ENCODE results near the gene RFX4.
A peak's percentile ranks its signal among the peaks of the same experiment; 100 is the strongest.

Gene RFX4

DNA sequence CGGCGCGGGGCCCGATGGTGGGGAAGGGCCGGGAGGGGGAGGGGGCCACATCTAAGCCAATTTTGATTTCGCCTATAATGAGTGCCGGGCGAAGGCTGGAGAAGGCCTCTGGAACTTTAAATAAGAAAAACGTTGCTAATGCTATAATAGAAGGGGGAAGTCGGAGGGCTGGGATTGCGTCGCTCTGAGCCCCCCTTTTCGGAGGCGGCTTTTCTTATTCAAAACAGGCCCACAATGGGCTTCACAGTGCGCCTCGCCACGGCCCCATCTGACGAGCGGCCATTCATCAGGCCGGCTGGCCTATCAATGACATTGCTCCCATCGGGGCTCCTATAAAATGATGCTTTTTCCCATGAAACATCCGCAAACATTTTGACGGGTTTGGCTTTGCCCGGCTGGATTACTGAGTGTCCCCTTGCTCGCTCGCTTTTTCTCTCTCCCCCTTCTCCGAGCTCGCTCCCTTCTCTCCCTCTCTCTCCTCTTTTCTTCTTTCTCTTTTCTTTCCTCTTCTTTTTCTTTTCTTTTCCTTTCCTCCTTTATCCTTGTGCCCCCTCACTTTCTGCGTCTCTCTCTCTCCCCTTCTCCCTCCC, at the start of gene RFX4:
Gene RFX4 (plus strand): TSS at position 364 of the 590 bp plus-strand sequence. CDS start 317 bp downstream, outside the sequence.
- H3K4me1 ChIP-seq (ENCODE audit: control insufficient read depth in 5 of 5, insufficient read depth in 5 of 5, low read length in 5 of 5): peaks cover 2 to 51% (median 40%) of the 10 kb centered on the region in 5 donors
- H3K9me3 ChIP-seq (ENCODE audit: control insufficient read depth in 5 of 5, low read length in 5 of 5): no peaks in the 10 kb centered on the region
- peak within 1 kb of the TSS; percentile 40 to 69 (median 55) for H3K4me3 ChIP-seq (ENCODE audit: low read depth in 1 of 5, low read length in 5 of 5)
- H3K36me3 ChIP-seq (ENCODE audit: control insufficient read depth in 5 of 5, insufficient read depth in 5 of 5, low read length in 5 of 5): no peaks in the 10 kb centered on the region
- H3K27ac ChIP-seq (ENCODE audit: low read depth, low read length): no peak within 1 kb of the TSS
- H3K9ac ChIP-seq (ENCODE audit: low read length in 5 of 5): no peak within 1 kb of the TSS
- peaks cover 65 to 86% (median 77%) of the 10 kb centered on the region in 5 donors for H3K27me3 ChIP-seq (ENCODE audit: control insufficient read depth in 5 of 5, insufficient read depth in 4 of 5, low read length in 5 of 5)

DNA sequence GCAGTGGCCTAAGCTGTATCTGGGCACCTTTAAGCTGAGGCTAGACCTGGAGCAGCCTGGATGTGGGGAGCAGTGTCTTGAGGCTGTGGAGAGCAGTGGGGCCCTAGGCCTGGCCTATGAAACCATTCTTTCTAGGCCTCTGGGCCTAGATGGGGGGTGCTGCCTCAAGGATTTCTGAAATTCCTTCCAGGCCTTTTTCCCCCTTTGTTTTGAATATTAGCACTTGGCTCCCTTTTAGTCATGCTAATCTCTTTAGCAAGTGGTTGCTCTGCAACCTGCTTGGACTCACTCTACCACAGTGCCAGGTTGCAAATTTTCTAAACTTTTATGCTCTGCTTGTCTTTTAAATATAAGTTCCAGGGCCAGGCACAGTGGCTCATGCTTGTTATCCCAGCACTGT, 41.6 kb upstream of the RFX4 start:
- no peaks in the 10 kb centered on the region for H3K36me3 ChIP-seq (ENCODE audit: control insufficient read depth in 5 of 5, insufficient read depth in 5 of 5, low read length in 5 of 5)

GRCh38 chr12:106551410-106551809, 31.4 kb upstream of the RFX4 start:
- Histone ChIP-seq H3K9me3 (ENCODE audit: control insufficient read depth in 5 of 5, low read length in 5 of 5) (peaks cover 0 to 5% (median 0%) of the 10 kb centered on the region in 5 donors), H3K4me3 (ENCODE audit: low read depth in 1 of 5, low read length in 5 of 5) (no peak overlapping the region), H3K36me3 (ENCODE audit: control insufficient read depth in 5 of 5, insufficient read depth in 5 of 5, low read length in 5 of 5) (no peaks in the 10 kb centered on the region), H3K4me1 (ENCODE audit: control insufficient read depth in 5 of 5, insufficient read depth in 5 of 5, low read length in 5 of 5) (no peaks in the 10 kb centered on the region), H3K27ac (ENCODE audit: low read depth, low read length) (no peak overlapping the region), H3K27me3 (ENCODE audit: control insufficient read depth in 5 of 5, insufficient read depth in 4 of 5, low read length in 5 of 5) (no peaks in the 10 kb centered on the region), H3K9ac (ENCODE audit: low read length in 5 of 5) (no peak overlapping the region)

More for the DNA sequence above, 41.6 kb upstream of the RFX4 start:
- Histone ChIP-seq H3K27me3 (ENCODE audit: control insufficient read depth in 5 of 5, insufficient read depth in 4 of 5, low read length in 5 of 5) (no peaks in the 10 kb centered on the region), H3K27ac (ENCODE audit: low read depth, low read length) (no peak overlapping the region), H3K4me1 (ENCODE audit: control insufficient read depth in 5 of 5, insufficient read depth in 5 of 5, low read length in 5 of 5) (no peaks in the 10 kb centered on the region), H3K4me3 (ENCODE audit: low read depth in 1 of 5, low read length in 5 of 5) (no peak overlapping the region), H3K9ac (ENCODE audit: low read length in 5 of 5) (no peak overlapping the region), H3K9me3 (ENCODE audit: control insufficient read depth in 5 of 5, low read length in 5 of 5) (peaks cover 0 to 6% (median 2%) of the 10 kb centered on the region in 5 donors)

DNA sequence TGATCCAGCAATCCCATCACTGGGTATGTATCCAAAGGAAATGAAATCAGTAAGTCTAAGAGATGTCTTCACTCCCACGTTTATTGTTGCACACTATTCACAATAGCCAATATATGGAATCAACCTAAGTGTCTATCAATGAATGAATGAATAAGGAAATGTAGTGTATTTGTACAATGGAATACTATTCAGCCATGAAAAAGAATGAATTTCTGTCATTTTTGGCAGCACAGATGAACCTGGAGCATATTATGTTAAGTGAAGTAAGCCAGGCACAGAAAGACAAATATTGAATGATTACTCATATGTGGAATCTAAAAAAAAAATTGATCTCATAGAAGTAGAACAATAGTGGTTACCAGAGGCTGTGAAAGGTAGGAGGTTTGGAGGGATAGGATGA, 30.6 kb upstream of the RFX4 start:
- no peaks in the 10 kb centered on the region for H3K36me3 ChIP-seq (ENCODE audit: control insufficient read depth in 5 of 5, insufficient read depth in 5 of 5, low read length in 5 of 5)
- H3K9ac ChIP-seq (ENCODE audit: low read length in 5 of 5): no peak overlapping the region
- H3K4me3 ChIP-seq (ENCODE audit: low read depth in 1 of 5, low read length in 5 of 5): no peak overlapping the region
- no peaks in the 10 kb centered on the region for H3K27me3 ChIP-seq (ENCODE audit: control insufficient read depth in 5 of 5, insufficient read depth in 4 of 5, low read length in 5 of 5)
- H3K9me3 ChIP-seq (ENCODE audit: control insufficient read depth in 5 of 5, low read length in 5 of 5): peaks cover 0 to 5% (median 0%) of the 10 kb centered on the region in 5 donors
- no peak overlapping the region for H3K27ac ChIP-seq (ENCODE audit: low read depth, low read length)
- no peaks in the 10 kb centered on the region for H3K4me1 ChIP-seq (ENCODE audit: control insufficient read depth in 5 of 5, insufficient read depth in 5 of 5, low read length in 5 of 5)

DNA sequence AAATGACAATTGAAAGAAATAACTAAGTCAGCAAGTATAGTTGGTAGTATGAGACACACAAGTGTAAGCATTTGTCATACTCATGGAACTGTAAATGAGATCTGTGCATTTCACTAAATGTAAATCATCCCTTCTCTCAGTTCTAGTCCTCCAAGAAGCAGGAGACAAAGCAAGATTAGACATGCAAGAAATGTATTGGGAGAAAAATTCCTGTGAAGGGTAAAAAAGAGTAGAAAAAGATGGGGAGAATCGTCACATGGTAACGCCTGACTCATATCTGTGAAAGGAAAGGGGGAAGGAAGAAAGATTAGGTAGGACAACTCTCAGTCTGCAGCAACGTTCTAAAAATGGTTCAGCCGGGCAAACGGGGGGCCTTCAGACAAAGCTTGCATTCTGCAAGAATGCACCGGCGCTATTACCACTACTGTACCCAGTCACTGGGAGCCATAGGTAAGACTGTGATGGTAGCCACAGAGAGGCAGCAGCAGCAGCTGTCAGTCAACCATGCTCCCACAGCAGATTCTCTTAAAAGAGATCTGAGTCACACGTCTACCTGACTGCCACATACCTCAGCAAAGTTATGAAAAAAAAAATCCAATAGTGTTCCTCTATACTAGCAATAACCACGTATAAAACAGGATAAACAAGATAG, 18.0 kb upstream of the RFX4 start:
- Histone ChIP-seq H3K4me3 (ENCODE audit: low read depth in 1 of 5, low read length in 5 of 5) (no peak overlapping the region), H3K4me1 (ENCODE audit: control insufficient read depth in 5 of 5, insufficient read depth in 5 of 5, low read length in 5 of 5) (no peaks in the 10 kb centered on the region), H3K27me3 (ENCODE audit: control insufficient read depth in 5 of 5, insufficient read depth in 4 of 5, low read length in 5 of 5) (peaks cover 0 to 13% (median 3%) of the 10 kb centered on the region in 5 donors)

GRCh38 chr12:106566771-106567170, 16.0 kb upstream of the RFX4 start:
- H3K9ac ChIP-seq (ENCODE audit: low read length in 5 of 5): no peak overlapping the region
- H3K4me1 ChIP-seq (ENCODE audit: control insufficient read depth in 5 of 5, insufficient read depth in 5 of 5, low read length in 5 of 5): no peaks in the 10 kb centered on the region
- H3K27me3 ChIP-seq (ENCODE audit: control insufficient read depth in 5 of 5, insufficient read depth in 4 of 5, low read length in 5 of 5): peaks cover 0 to 11% (median 3%) of the 10 kb centered on the region in 5 donors
- H3K27ac ChIP-seq (ENCODE audit: low read depth, low read length): no peak overlapping the region
- no peaks in the 10 kb centered on the region for H3K36me3 ChIP-seq (ENCODE audit: control insufficient read depth in 5 of 5, insufficient read depth in 5 of 5, low read length in 5 of 5)
- peaks cover 0 to 4% (median 2%) of the 10 kb centered on the region in 5 donors for H3K9me3 ChIP-seq (ENCODE audit: control insufficient read depth in 5 of 5, low read length in 5 of 5)
- no peak overlapping the region for H3K4me3 ChIP-seq (ENCODE audit: low read depth in 1 of 5, low read length in 5 of 5)

More for the DNA sequence above, 18.0 kb upstream of the RFX4 start:
- Histone ChIP-seq H3K9me3 (ENCODE audit: control insufficient read depth in 5 of 5, low read length in 5 of 5) (peaks cover 0 to 9% (median 6%) of the 10 kb centered on the region in 5 donors), H3K9ac (ENCODE audit: low read length in 5 of 5) (no peak overlapping the region), H3K36me3 (ENCODE audit: control insufficient read depth in 5 of 5, insufficient read depth in 5 of 5, low read length in 5 of 5) (no peaks in the 10 kb centered on the region), H3K27ac (ENCODE audit: low read depth, low read length) (no peak overlapping the region)

GRCh38 chr12:106573239-106573638, 9.6 kb upstream of the RFX4 start:
- H3K36me3 ChIP-seq (ENCODE audit: control insufficient read depth in 5 of 5, insufficient read depth in 5 of 5, low read length in 5 of 5): no peaks in the 10 kb centered on the region
- no peak overlapping the region for H3K9ac ChIP-seq (ENCODE audit: low read length in 5 of 5)
- no peaks in the 10 kb centered on the region for H3K4me1 ChIP-seq (ENCODE audit: control insufficient read depth in 5 of 5, insufficient read depth in 5 of 5, low read length in 5 of 5)
- H3K27ac ChIP-seq (ENCODE audit: low read depth, low read length): no peak overlapping the region
- no peak overlapping the region for H3K4me3 ChIP-seq (ENCODE audit: low read depth in 1 of 5, low read length in 5 of 5)
- peaks cover 0 to 4% (median 2%) of the 10 kb centered on the region in 5 donors for H3K9me3 ChIP-seq (ENCODE audit: control insufficient read depth in 5 of 5, low read length in 5 of 5)
- peaks cover 0 to 6% (median 4%) of the 10 kb centered on the region in 5 donors for H3K27me3 ChIP-seq (ENCODE audit: control insufficient read depth in 5 of 5, insufficient read depth in 4 of 5, low read length in 5 of 5)

GRCh38 chr12:106576848-106577247, 6.0 kb upstream of the RFX4 start:
- Histone ChIP-seq H3K9me3 (ENCODE audit: control insufficient read depth in 5 of 5, low read length in 5 of 5) (no peaks in the 10 kb centered on the region), H3K27me3 (ENCODE audit: control insufficient read depth in 5 of 5, insufficient read depth in 4 of 5, low read length in 5 of 5) (peaks cover 19 to 34% (median 25%) of the 10 kb centered on the region in 5 donors), H3K27ac (ENCODE audit: low read depth, low read length) (no peak overlapping the region), H3K4me3 (ENCODE audit: low read depth in 1 of 5, low read length in 5 of 5) (no peak overlapping the region), H3K9ac (ENCODE audit: low read length in 5 of 5) (no peak overlapping the region), H3K36me3 (ENCODE audit: control insufficient read depth in 5 of 5, insufficient read depth in 5 of 5, low read length in 5 of 5) (no peaks in the 10 kb centered on the region), H3K4me1 (ENCODE audit: control insufficient read depth in 5 of 5, insufficient read depth in 5 of 5, low read length in 5 of 5) (peaks cover 0 to 9% (median 8%) of the 10 kb centered on the region in 5 donors)

- H3K27ac ChIP-seq (ENCODE audit: low read depth, low read length): no peak overlapping the region
- no peaks in the 10 kb centered on the region for H3K9me3 ChIP-seq (ENCODE audit: control insufficient read depth in 5 of 5, low read length in 5 of 5)
- no peaks in the 10 kb centered on the region for H3K36me3 ChIP-seq (ENCODE audit: control insufficient read depth in 5 of 5, insufficient read depth in 5 of 5, low read length in 5 of 5)
- H3K4me1 ChIP-seq (ENCODE audit: control insufficient read depth in 5 of 5, insufficient read depth in 5 of 5, low read length in 5 of 5): peaks cover 2 to 40% (median 30%) of the 10 kb centered on the region in 5 donors
- H3K9ac ChIP-seq (ENCODE audit: low read length in 5 of 5): no peak overlapping the region
- no peak overlapping the region for H3K4me3 ChIP-seq (ENCODE audit: low read depth in 1 of 5, low read length in 5 of 5)
- H3K27me3 ChIP-seq (ENCODE audit: control insufficient read depth in 5 of 5, insufficient read depth in 4 of 5, low read length in 5 of 5): peaks cover 55 to 71% (median 62%) of the 10 kb centered on the region in 5 donors
Measured at GRCh38 chr12:106580671-106581508, 1.9 kb upstream of the RFX4 start.

Measured in subcutaneous abdominal adipose tissue (tissue), 5 donors.